HEK293T (cell line): ENCODE results near the gene DDX39B.
"Not testable (repeated sequence)": the region's sequence is repeated elsewhere in the genome, so short reads cannot be mapped to it uniquely, and the experiment has no call there.

Experiments
- CTCF ChIA-PET: fragments of 350-600 bp; formaldehyde crosslinking; extraction: SDS; loops from one replicate; lab custom pipeline; 2021; ENCODE audit warnings: antibody characterized with exemption, inconsistent platforms; lab: Yijun Ruan, JAX
- POLR2A ChIA-PET: fragments of 350-600 bp; formaldehyde crosslinking; extraction: SDS; loops from one replicate; lab custom pipeline; 2020; ENCODE audit warnings: antibody characterized with exemption, inconsistent platforms; lab: Yijun Ruan, JAX
- DNase-seq: peaks from one replicate; pipeline ENCODE4 v3.0.0; 2012; ENCODE audit warnings: mixed read lengths; ENCODE audit errors: extremely low spot score
- ARNT ChIP-seq: fragments of 450-650 bp; IDR thresholded peaks from 2 replicates; pipeline ENCODE4 v1.6.1; 2017; ENCODE audit warnings: mild to moderate bottlenecking
- BHLHE40 ChIP-seq: fragments of 450-650 bp; IDR thresholded peaks from 2 replicates; pipeline ENCODE4 v1.6.1; 2016; ENCODE audit warnings: mild to moderate bottlenecking, moderate library complexity, borderline replicate concordance
- CTBP1 ChIP-seq: fragments of 450-650 bp; IDR thresholded peaks from 2 replicates; pipeline ENCODE4 v1.6.1; 2016; ENCODE audit warnings: borderline replicate concordance
- ELF4 ChIP-seq: fragments of 450-650 bp; IDR thresholded peaks from 2 replicates; pipeline ENCODE4 v1.6.1; 2017; ENCODE audit warnings: antibody characterized with exemption
- FOXA1 ChIP-seq: fragments of 450-650 bp; IDR thresholded peaks from 2 replicates; pipeline ENCODE4 v1.6.1; 2016; ENCODE audit warnings: mild to moderate bottlenecking
- FOXK2 ChIP-seq: fragments of 450-650 bp; IDR thresholded peaks from 2 replicates; pipeline ENCODE4 v1.6.1; 2016; ENCODE audit warnings: mild to moderate bottlenecking
- FOXM1 ChIP-seq: fragments of 450-650 bp; IDR thresholded peaks from 2 replicates; pipeline ENCODE4 v1.6.1; 2017; ENCODE audit warnings: mild to moderate bottlenecking, borderline replicate concordance
- HDGF ChIP-seq: fragments of 450-650 bp; IDR thresholded peaks from 2 replicates; pipeline ENCODE4 v1.6.1; 2017; ENCODE audit warnings: antibody characterized with exemption, borderline replicate concordance
- L3MBTL2 ChIP-seq: fragments of 450-650 bp; conservative IDR thresholded peaks from 2 replicates; pipeline ENCODE4 v1.6.1; 2016; ENCODE audit warnings: mild to moderate bottlenecking
- LEF1 ChIP-seq: fragments of 450-650 bp; IDR thresholded peaks from 2 replicates; pipeline ENCODE4 v1.6.1; 2017; ENCODE audit warnings: mild to moderate bottlenecking, borderline replicate concordance
- NFRKB ChIP-seq: fragments of 450-650 bp; IDR thresholded peaks from 2 replicates; pipeline ENCODE4 v1.6.1; 2016; ENCODE audit warnings: mild to moderate bottlenecking, moderate library complexity
- PKNOX1 ChIP-seq: fragments of 450-650 bp; IDR thresholded peaks from 2 replicates; pipeline ENCODE4 v1.6.1; 2016
- SP1 ChIP-seq: fragments of 450-650 bp; IDR thresholded peaks from 2 replicates; pipeline ENCODE4 v1.6.1; 2017
- SUZ12 ChIP-seq: fragments of 450-650 bp; IDR thresholded peaks from 2 replicates; pipeline ENCODE4 v1.6.1; 2016; ENCODE audit warnings: mild to moderate bottlenecking
- TARDBP ChIP-seq: fragments of 450-650 bp; IDR thresholded peaks from 2 replicates; pipeline ENCODE4 v1.6.1; 2016
- ZNF384 ChIP-seq: fragments of 450-650 bp; IDR thresholded peaks from 2 replicates; pipeline ENCODE4 v1.6.1; 2016

Gene DDX39B

GRCh38 chr6:31497531-31498476, 44.0 kb downstream of the DDX39B start, which contains the start of gene MICB:
Gene MICB, plus strand, starts transcription at chr6:31498145. Its CDS starts 49 bp downstream, at chr6:31498194.
- DNase-seq = peak; percentile 19
- TF ChIP-seq ZNF384 (peak; percentile 58; the same call in 1 of the 2 replicates), BHLHE40 (no peak)
- ChIA-PET POLR2A (interaction anchor here (0.9 to 5.2 kb wide), 3 partner anchors 30 to 44 kb away, joined by 3 to 74 read pairs (median 6); partner anchors contain the start of gene DDX39B), CTCF (interaction anchor here (0.6 kb wide), 1 partner anchor 287 kb away, joined by 6 read pairs; no protein-coding TSS in a partner anchor)

GRCh38 chr6:31496826-31497225, 45.0 kb downstream of the DDX39B start:
- DNase-seq, CTCF ChIA-PET: not testable (repeated sequence)
- POLR2A ChIA-PET = interaction anchor here (1.5 to 5.2 kb wide), 2 partner anchors 33 to 45 kb away, joined by 6 to 74 read pairs; partner anchors contain the start of gene DDX39B

GRCh38 chr6:31495580-31495979, 46.2 kb downstream of the DDX39B start:
- TF ChIP-seq FOXK2 (no peak), CTBP1 (no peak), BHLHE40 (no peak), L3MBTL2 (no peak), NFRKB (no peak), ZNF384 (no peak), FOXA1 (no peak), ARNT (no peak), SUZ12 (no peak), PKNOX1 (no peak), LEF1 (no peak), SP1 (no peak), HDGF (no peak), FOXM1 (no peak), ELF4 (no peak), TARDBP (no peak)
- DNase-seq = no peak
- POLR2A ChIA-PET = interaction anchor here (0.7 to 5.2 kb wide), 7 partner anchors 34 to 103 kb away, joined by 3 to 74 read pairs (median 6); partner anchors contain the start of genes ATP6V1G2, DDX39B and NFKBIL1
- CTCF ChIA-PET = interaction anchor here (0.9 to 1.4 kb wide), 3 partner anchors 85 to 103 kb away, joined by 3 to 5 read pairs (median 4); no protein-coding TSS in a partner anchor

GRCh38 chr6:31493875-31494694, 47.7 kb downstream of the DDX39B start:
- peak; percentile 72 for DNase-seq
- POLR2A ChIA-PET = interaction anchor here (0.9 to 5.2 kb wide), 8 partner anchors 36 to 104 kb away, joined by 3 to 74 read pairs (median 6); partner anchors contain the start of genes ATP6V1G2, DDX39B and NFKBIL1
- CTCF ChIA-PET = interaction anchor here (0.7 to 1.5 kb wide), 4 partner anchors 23 to 105 kb away, joined by 4 to 6 read pairs (median 5); partner anchors contain the start of gene ATP6V1G2
- no peak for TF ChIP-seq ELF4
- no peak for TF ChIP-seq L3MBTL2

GRCh38 chr6:31493550-31493874, 48.3 kb downstream of the DDX39B start:
- POLR2A ChIA-PET = interaction anchor here (5.2 kb wide), 1 partner anchor 48 kb away, joined by 74 read pairs; the partner anchor contains the start of gene DDX39B
- CTCF ChIA-PET = interaction anchor here (1.4 to 1.7 kb wide), 3 partner anchors 53 to 105 kb away, joined by 5 to 8 read pairs (median 5); partner anchors contain the start of gene ATP6V1G2
- not testable (repeated sequence) for DNase-seq

- TF ChIP-seq ARNT = no peak
- TF ChIP-seq CTBP1 = no peak
- no peak for TF ChIP-seq ZNF384
- DNase-seq = no peak
- POLR2A ChIA-PET = no interaction called here
- CTCF ChIA-PET = interaction anchor here (0.6 kb wide), 1 partner anchor 293 kb away, joined by 3 read pairs; no protein-coding TSS in a partner anchor
Observed at GRCh38 chr6:31490115-31490873, 51.5 kb downstream of the DDX39B start.

GRCh38 chr6:31489086-31489485, 52.7 kb downstream of the DDX39B start:
- ChIA-PET POLR2A (no interaction called here), CTCF (no interaction called here)
- DNase-seq = no peak
- no peak for TF ChIP-seq LEF1
- TF ChIP-seq BHLHE40 = no peak
- TF ChIP-seq SP1 = no peak
- no peak for TF ChIP-seq L3MBTL2
- no peak for TF ChIP-seq FOXA1
- TF ChIP-seq TARDBP = no peak
- no peak for TF ChIP-seq SUZ12

GRCh38 chr6:31487674-31488073, 54.1 kb downstream of the DDX39B start:
- DNase-seq, CTCF ChIA-PET, POLR2A ChIA-PET: not testable (repeated sequence)

- DNase-seq, CTCF ChIA-PET, POLR2A ChIA-PET: not testable (repeated sequence)
Observed at GRCh38 chr6:31486065-31486837, 55.6 kb downstream of the DDX39B start.
